HG02870 (cell line): Measurements from ENCODE around the gene HDGFL2.

Experiments
- ATAC-seq: cut with Tn5 transposase; IDR thresholded peaks from one replicate; pipeline ENCODE4 v1.9.1; 2021; ENCODE audit warnings: mild to moderate bottlenecking, moderate library complexity; ENCODE audit not compliant: unreplicated experiment

Gene HDGFL2

GRCh38 chr19:4464815-4465581 lies 7.1 kb upstream of the HDGFL2 start:
- no peak for ATAC-seq

DNA sequence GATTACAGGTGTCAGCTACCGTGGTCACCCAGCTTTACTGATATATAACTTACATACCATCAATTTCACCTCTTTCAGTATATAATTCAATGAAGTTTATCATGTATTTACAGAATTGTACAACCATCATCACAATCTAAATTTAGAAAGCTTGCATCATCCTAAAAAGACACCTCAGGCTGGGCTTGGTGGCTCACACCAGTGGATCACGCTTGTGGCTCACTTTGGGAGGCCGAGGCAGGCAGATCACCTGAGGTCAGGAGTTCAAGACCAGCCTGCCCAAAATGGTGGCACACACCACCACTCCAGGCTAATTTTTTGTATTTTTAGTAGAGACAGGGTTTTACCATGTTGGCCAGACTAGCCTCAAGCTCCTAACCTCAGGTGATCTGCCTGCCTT lies 4.3 kb upstream of the HDGFL2 start:
- no peak for ATAC-seq

DNA sequence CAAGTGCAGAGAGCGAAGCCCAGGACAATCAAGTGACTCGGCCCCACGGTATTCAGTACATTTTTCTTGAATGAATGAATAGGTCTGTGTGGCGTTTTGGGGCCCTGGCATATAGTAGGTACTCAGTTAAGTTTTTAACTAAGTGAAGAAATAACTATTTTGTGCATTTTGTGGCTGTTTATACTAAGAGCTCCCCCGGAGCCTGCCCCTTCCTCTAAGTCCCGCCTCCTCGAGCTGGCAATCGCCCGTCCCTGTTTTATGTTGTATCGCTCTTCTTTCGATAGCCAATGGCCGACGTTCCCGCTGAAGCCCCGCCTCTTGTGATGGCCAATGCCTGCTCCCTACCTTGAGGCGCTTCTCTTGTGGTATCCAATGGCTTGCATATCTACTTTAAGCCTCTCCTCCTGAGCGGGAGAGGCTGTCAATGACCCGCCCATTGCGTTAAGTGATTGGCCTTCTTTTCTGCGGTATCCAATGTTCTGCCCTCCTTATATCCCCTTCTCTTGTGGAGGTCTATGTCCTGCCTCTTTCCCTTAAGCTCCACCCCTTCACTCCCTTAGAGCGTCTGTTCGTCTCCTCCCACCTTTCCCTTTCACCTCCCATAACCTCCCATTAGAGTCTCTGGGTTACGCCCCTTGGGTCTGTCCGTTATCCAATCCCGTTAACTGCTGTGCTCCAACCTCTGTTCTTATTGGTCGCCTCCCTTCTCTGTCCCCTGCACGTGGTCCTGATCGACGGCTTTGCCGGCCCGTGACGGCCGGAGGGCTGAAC lies 509 bp upstream of the HDGFL2 start:
- ATAC-seq = peak; percentile 81

DNA sequence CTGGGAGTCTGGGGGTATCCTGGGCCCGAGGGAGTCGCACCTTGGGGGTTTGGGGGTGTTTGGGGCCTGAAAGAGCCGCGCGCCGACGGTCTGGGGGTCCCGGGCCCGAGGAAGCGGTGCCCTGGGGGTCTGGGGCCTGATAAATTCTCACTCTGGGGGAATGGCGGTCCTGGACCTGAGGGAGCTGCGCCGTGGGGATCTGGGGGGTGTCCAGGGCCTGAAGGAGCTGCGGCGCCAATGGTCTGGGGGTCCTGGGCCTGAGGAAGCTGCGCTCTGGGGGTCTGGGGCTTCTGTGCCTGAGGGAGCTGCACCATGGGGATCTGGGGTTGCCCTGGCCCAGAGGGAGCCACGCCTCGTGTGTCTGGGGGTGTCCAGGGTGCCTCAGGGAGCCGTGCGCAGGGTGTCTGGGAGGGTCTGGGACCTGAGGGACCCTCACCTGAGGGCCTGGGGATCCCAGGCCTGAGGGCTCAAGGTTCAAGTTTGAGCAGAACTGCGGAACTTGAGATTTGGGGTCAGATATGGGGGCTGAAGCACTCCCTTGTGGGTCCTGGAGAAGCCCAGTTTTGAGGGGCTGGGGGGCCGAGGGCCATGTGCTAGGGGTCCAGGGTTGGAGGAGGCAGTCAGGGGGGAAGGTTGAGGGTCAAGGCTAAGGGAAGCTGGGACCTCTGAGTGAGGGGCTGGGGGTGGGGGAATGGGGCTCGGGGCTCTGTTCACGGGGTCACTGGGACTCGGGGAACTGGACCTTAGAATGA lies 1.1 kb downstream of the HDGFL2 start:
- ATAC-seq = no peak

- ATAC-seq = no peak
Observed at GRCh38 chr19:4473763-4474513, 1.8 kb downstream of the HDGFL2 start.

GRCh38 chr19:4474514-4475022 lies 2.5 kb downstream of the HDGFL2 start:
- no peak for ATAC-seq

GRCh38 chr19:4477034-4477801 lies 5.1 kb downstream of the HDGFL2 start:
- no peak for ATAC-seq

GRCh38 chr19:4482721-4483364 lies 10.7 kb downstream of the HDGFL2 start:
- no peak for ATAC-seq

- no peak for ATAC-seq
Observed at GRCh38 chr19:4483385-4483784, 11.3 kb downstream of the HDGFL2 start.

DNA sequence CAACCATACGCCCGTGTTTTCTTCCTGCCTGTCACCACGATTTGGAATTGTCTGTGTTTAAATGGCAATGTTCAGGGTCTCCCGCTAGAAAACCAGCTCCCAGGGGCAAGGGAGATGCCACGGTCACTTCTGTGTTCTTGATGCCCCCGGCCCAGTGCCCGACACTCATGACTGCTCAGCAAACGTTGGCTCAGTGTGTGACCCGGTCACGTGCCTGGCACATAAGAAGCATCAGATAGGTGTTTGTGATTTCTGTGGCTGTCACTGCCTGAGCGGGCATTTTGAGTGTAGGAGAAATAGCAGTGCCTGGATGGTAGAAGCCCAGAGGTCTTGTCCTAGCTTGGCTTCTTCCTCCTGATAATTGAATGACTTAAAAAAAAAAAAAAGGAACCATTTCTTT lies 15.5 kb downstream of the HDGFL2 start:
- ATAC-seq = no peak

- no peak for ATAC-seq
Observed at GRCh38 chr19:4488496-4488895, 16.4 kb downstream of the HDGFL2 start.

GRCh38 chr19:4491446-4491845 lies 19.3 kb downstream of the HDGFL2 start:
- ATAC-seq = no peak

DNA sequence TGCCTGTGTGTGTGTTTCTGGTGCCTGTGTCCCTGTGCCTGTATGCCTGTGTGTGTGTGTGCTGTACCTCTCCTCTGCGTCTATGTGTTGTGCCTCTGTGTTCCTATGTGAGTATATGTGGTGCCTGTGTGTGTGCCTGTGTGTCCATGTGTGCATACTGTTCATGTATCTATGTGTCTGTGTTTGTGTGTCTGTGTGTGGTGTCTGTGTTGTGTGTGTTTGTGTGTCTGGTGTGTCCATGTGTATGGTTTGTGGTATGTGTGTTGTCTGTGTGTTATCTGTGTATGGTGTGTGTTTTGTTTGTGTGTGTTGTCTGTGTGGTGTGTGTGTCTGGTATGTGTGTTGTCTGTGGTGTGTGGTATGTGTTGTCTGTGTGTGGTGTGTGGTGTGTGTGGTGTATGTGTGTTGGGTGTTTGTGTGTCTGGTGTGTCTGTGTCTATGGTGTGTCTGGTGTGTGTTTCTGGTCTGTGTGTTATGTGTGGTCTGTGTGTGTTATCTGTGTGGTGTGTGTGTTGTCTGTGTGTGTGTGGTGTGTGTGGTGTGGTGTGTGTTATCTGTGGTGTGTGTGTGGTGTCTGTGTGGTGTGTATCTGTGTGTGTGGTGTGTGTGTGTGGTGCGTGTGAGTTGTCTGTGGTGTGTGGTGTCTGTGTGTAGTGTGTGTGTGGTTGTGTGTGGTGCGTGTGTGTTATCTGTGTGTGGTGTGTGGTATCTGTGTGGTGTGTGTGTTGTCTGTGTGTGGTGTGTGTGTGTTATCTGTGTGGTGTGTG lies 20.4 kb downstream of the HDGFL2 start:
- ATAC-seq = no peak

- ATAC-seq = no peak
Observed at GRCh38 chr19:4493104-4493928, 21.2 kb downstream of the HDGFL2 start.

DNA sequence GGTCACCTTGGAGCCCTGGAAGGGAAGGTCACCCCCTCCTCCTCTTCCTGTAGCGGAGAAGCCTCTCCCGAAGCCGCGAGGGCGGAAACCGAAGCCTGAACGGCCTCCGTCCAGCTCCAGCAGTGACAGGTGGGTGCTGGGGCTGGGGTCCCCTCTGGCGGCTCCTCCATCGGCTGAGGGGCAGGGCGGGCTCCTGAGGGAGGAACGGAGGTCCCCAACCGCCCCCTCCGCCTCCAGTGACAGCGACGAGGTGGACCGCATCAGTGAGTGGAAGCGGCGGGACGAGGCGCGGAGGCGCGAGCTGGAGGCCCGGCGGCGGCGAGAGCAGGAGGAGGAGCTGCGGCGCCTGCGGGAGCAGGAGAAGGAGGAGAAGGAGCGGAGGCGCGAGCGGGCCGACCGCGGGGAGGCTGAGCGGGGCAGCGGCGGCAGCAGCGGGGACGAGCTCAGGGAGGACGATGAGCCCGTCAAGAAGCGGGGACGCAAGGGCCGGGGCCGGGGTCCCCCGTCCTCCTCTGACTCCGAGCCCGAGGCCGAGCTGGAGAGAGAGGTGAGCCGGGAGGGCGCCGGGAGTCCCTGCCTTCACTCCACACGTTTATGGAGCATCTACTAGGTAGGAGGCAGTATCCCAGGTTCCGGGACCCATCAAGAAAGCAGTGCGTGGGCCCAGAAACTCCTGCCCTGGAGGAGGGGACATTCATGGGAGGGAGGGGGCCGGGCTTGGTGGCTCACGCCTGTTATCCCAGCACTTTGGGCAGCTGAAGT lies 22.0 kb downstream of the HDGFL2 start:
- no peak for ATAC-seq

- no peak for ATAC-seq
Observed at GRCh38 chr19:4494691-4495064, 22.6 kb downstream of the HDGFL2 start.

DNA sequence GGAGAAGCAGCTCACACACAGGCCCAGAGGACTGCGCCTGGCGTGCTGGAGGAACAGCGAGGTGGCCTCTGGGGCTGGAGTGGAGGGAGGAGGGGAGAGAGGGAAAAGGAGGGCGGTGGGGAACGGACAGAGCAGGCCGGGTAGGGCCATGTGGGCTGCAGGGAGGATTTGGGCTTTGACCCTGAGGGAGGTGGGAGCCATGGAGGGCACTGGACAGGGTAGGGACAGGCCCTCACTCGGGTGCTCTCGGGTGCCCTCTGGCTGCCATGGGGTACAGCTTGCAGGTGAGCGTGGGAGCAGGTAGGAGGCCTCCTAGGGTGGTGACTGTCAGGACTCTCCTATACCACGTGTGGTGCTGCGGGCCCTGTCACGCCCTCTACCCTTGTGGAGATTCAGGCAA lies 23.4 kb downstream of the HDGFL2 start:
- no peak for ATAC-seq
